Liver (tissue), 9 donors: Measurements from ENCODE around the gene FANCE. TPM values are rescaled to one million over a fixed set of nuclear protein-coding genes. Genes with fewer than 3 reads are reported as not detected.

Experiments
- DNase-seq: peaks from one replicate; pipeline ENCODE4 v3.0.0-alpha.2; 2017; ENCODE audit warnings: low spot score
- H3K27ac ChIP-seq, 2 donors: one replicate each; pipeline ENCODE4 v1.7.0; 2013; ENCODE audit warnings: inconsistent platforms in 2 of 2, low read length in 2 of 2, control low read depth in 1 of 2, low read depth in 1 of 2, mild to moderate bottlenecking in 1 of 2
- H3K27me3 ChIP-seq, 4 donors: one replicate each; pipeline versions ENCODE4 v1.6.1 to v1.7.0; 2013; ENCODE audit warnings: low read length in 3 of 4, inconsistent platforms in 1 of 4, mild to moderate bottlenecking in 1 of 4, moderate library complexity in 1 of 4; ENCODE audit not compliant: control insufficient read depth in 4 of 4, insufficient read depth in 4 of 4
- H3K36me3 ChIP-seq, 4 donors: one replicate each; pipeline versions ENCODE4 v1.6.1 to v1.7.0; 2013; ENCODE audit warnings: low read length in 3 of 4, mild to moderate bottlenecking in 3 of 4, low read depth in 1 of 4, moderate library complexity in 1 of 4; ENCODE audit not compliant: control insufficient read depth in 4 of 4, insufficient read depth in 3 of 4
- H3K4me1 ChIP-seq, 4 donors: one replicate each; pipeline versions ENCODE4 v1.6.1 to v1.7.0; 2013; ENCODE audit warnings: low read length in 3 of 4, mild to moderate bottlenecking in 3 of 4, moderate library complexity in 1 of 4; ENCODE audit not compliant: control insufficient read depth in 4 of 4, insufficient read depth in 4 of 4
- H3K4me3 ChIP-seq, 3 donors: one replicate each; pipeline versions ENCODE4 v1.6.1 to v1.7.0; 2013; ENCODE audit warnings: low read length in 3 of 3, control low read depth in 1 of 3, low read depth in 1 of 3, mild to moderate bottlenecking in 1 of 3
- H3K9ac ChIP-seq, 2 donors: one replicate each; pipeline ENCODE4 v1.7.0; 2013; ENCODE audit warnings: low read length in 2 of 2, mild to moderate bottlenecking in 2 of 2, moderate library complexity in 2 of 2, control low read depth in 1 of 2, low read depth in 1 of 2
- H3K9me3 ChIP-seq, 4 donors: one replicate each; pipeline versions ENCODE4 v1.6.1 to v1.7.0; 2013; ENCODE audit warnings: low read length in 3 of 4; ENCODE audit not compliant: control insufficient read depth in 4 of 4
- ATF3 ChIP-seq: IDR thresholded peaks from 2 replicates; pipeline ENCODE4 v1.6.1; 2016; ENCODE audit warnings: antibody characterized with exemption
- EGR1 ChIP-seq, 2 donors: IDR thresholded peaks; 2 replicates each; pipeline ENCODE4 v1.6.1; 2016 to 2018; ENCODE audit warnings: antibody characterized with exemption in 2 of 2, low read depth in 2 of 2
- FOXA1 ChIP-seq: IDR thresholded peaks from 2 replicates; pipeline ENCODE4 v1.6.1; 2016; ENCODE audit warnings: antibody characterized with exemption
- FOXA2 ChIP-seq: IDR thresholded peaks from 2 replicates; pipeline ENCODE4 v1.6.1; 2016; ENCODE audit warnings: antibody characterized with exemption
- HNF4A ChIP-seq, 2 donors: conservative IDR thresholded peaks; 2 replicates each; pipeline ENCODE4 v1.6.1; 2016; ENCODE audit warnings: antibody characterized with exemption in 2 of 2, mild to moderate bottlenecking in 2 of 2
- HNF4G ChIP-seq: IDR thresholded peaks from 2 replicates; pipeline ENCODE4 v1.6.1; 2016; ENCODE audit warnings: antibody characterized with exemption
- JUND ChIP-seq, 2 donors: IDR thresholded peaks; 2 replicates each; pipeline ENCODE4 v1.6.1; 2016; ENCODE audit warnings: antibody characterized with exemption in 2 of 2
- MAX ChIP-seq: IDR thresholded peaks from 2 replicates; pipeline ENCODE4 v1.6.1; 2016; ENCODE audit warnings: antibody characterized with exemption
- NR2F2 ChIP-seq: IDR thresholded peaks from 2 replicates; pipeline ENCODE4 v1.6.1; 2016; ENCODE audit warnings: antibody characterized with exemption
- RAD21 ChIP-seq, 2 donors: IDR thresholded peaks; 2 replicates each; pipeline ENCODE4 v1.6.1; 2016; ENCODE audit warnings: antibody characterized with exemption in 2 of 2, mild to moderate bottlenecking in 2 of 2
- REST ChIP-seq: IDR thresholded peaks from 2 replicates; pipeline ENCODE4 v1.6.1; 2016; ENCODE audit warnings: antibody characterized with exemption, mild to moderate bottlenecking
- RXRA ChIP-seq, 2 donors: IDR thresholded peaks; 2 replicates each; pipeline ENCODE4 v1.6.1; 2017 to 2018; ENCODE audit warnings: antibody characterized with exemption in 2 of 2, mild to moderate bottlenecking in 1 of 2
- SP1 ChIP-seq: IDR thresholded peaks from 2 replicates; pipeline ENCODE4 v1.6.1; 2018; ENCODE audit warnings: antibody characterized with exemption, mild to moderate bottlenecking
- TAF1 ChIP-seq: conservative IDR thresholded peaks from 2 replicates; pipeline ENCODE4 v1.6.1; 2016; ENCODE audit warnings: antibody characterized with exemption, mild to moderate bottlenecking
- YY1 ChIP-seq: IDR thresholded peaks from 2 replicates; pipeline ENCODE4 v1.6.1; 2016; ENCODE audit warnings: antibody characterized with exemption, mild to moderate bottlenecking
- ZBTB33 ChIP-seq: IDR thresholded peaks from 2 replicates; pipeline ENCODE4 v1.6.1; 2016; ENCODE audit warnings: antibody characterized with exemption
- WGBS: extraction: QIAGEN DNeasy Blood & Tissue Kit; methylation state at CpG from one replicate; pipeline ENCODE4 v1.1.7; 2013; 5-methylcytosine and 5-hydroxymethylcytosine counted together
- polyA plus RNA-seq, 2 donors: library from polyadenylated mRNA; stranded (reverse) in 1 of 2; unstranded in 1 of 2; fragments of 200-250 nt in 1 of 2; fragments of >200 nt in 1 of 2; fragmentation: Nextera tagmentation in 1 of 2; extraction: Ambion mirVana in 1 of 2; gene quantifications; one replicate each; pipeline versions ENCODE4 v1.2.1 to v1.2.3, GENCODE V29; 2013 to 2015
- total RNA-seq, 2 donors: library from RNA; depleted of rRNA; stranded (reverse); fragments of >200 nt; gene quantifications; one replicate each; pipeline ENCODE4 v1.2.3, GENCODE V29; 2014
- TF ChIP-seq, protein P1 (sequence below): fragments of 150-350 bp; IDR thresholded peaks from 2 replicates; pipeline ENCODE4 v1.5.1; 2017; ENCODE audit warnings: improper control_type of control experiment, low read depth, low read length; ENCODE audit not compliant: missing input control
- donor health status: healthy.
- donor health status: healthy.
- donor health status: healthy.
- donor health status: healthy.
- donor health status: healthy.

The FANCE gene
- total and polyA plus RNA-seq, 4 donors: 0.11 to 4.2 (median 0.79) TPM

GRCh38 chr6:35477551-35478179 lies 25.5 kb downstream of the FANCE start:
- Histone ChIP-seq H3K4me1 (peaks cover 0 to 8% (median 4%) of the 10 kb centered on the region in 4 donors), H3K9me3 (no peaks in the 10 kb centered on the region), H3K36me3 (peaks cover 0 to 34% (median 5%) of the 10 kb centered on the region in 4 donors), H3K27ac (no peak overlapping the region), H3K4me3 (no peak overlapping the region), H3K9ac (no peak overlapping the region), H3K27me3 (no peaks in the 10 kb centered on the region)
- 96% methylated on average over 5 of the region's 5 CpGs for WGBS
- DNase-seq: no peak
- TF ChIP-seq JUND (IDR thresholded peaks at IDR 0.05) (no peak), YY1 (no peak), RXRA (IDR thresholded peaks at IDR 0.05) (no peak), SP1 (no peak), EGR1 (IDR thresholded peaks at IDR 0.05; ENCODE audit: low read depth in 2 of 2) (no peak), REST (no peak), ZBTB33 (no peak), FOXA2 (no peak), RAD21 (IDR thresholded peaks at IDR 0.05) (no peak), TAF1 (no peak), HNF4A (conservative IDR thresholded peaks at IDR 0.05) (no peak), MAX (no peak), HNF4G (no peak), ATF3 (no peak), FOXA1 (no peak), NR2F2 (no peak)
- TF ChIP-seq, protein P1, sequence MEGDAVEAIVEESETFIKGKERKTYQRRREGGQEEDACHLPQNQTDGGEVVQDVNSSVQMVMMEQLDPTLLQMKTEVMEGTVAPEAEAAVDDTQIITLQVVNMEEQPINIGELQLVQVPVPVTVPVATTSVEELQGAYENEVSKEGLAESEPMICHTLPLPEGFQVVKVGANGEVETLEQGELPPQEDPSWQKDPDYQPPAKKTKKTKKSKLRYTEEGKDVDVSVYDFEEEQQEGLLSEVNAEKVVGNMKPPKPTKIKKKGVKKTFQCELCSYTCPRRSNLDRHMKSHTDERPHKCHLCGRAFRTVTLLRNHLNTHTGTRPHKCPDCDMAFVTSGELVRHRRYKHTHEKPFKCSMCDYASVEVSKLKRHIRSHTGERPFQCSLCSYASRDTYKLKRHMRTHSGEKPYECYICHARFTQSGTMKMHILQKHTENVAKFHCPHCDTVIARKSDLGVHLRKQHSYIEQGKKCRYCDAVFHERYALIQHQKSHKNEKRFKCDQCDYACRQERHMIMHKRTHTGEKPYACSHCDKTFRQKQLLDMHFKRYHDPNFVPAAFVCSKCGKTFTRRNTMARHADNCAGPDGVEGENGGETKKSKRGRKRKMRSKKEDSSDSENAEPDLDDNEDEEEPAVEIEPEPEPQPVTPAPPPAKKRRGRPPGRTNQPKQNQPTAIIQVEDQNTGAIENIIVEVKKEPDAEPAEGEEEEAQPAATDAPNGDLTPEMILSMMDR: no peak
